SK-N-SH treated with all-trans-retinoic acid at 6 μM for 48 hours (cell line): ENCODE data around the gene MAX.

Source experiments
- ARNTL ChIP-seq: fragments of 450-650 bp; formaldehyde crosslinking; IDR thresholded peaks from 2 replicates; pipeline ENCODE4 v1.5.0; 2020; ENCODE audit warnings: low read depth, mild to moderate bottlenecking, moderate library complexity, borderline replicate concordance
- CREB5 ChIP-seq: fragments of 250-450 bp; sonication (Bioruptor Pico); IDR thresholded peaks from 2 replicates; pipeline ENCODE4 v1.5.1; 2020; ENCODE audit warnings: low read depth, mild to moderate bottlenecking, moderate library complexity
- CSDC2 ChIP-seq: fragments of 250-450 bp; sonication (Bioruptor Pico); IDR thresholded peaks from 2 replicates; pipeline ENCODE4 v1.5.0; 2020; ENCODE audit warnings: mild to moderate bottlenecking, moderate library complexity
- CSRNP3 ChIP-seq: fragments of 250-450 bp; sonication (Bioruptor Pico); IDR thresholded peaks from 2 replicates; pipeline ENCODE4 v1.5.1; 2021; ENCODE audit warnings: mild to moderate bottlenecking, moderate library complexity
- ISL1 ChIP-seq: fragments of 250-450 bp; sonication (Bioruptor Pico); IDR thresholded peaks from 2 replicates; pipeline ENCODE4 v2.1.2; 2022; ENCODE audit warnings: mild to moderate bottlenecking, moderate library complexity
- PATZ1 ChIP-seq: fragments of 250-450 bp; sonication (Bioruptor Pico); IDR thresholded peaks from 2 replicates; pipeline ENCODE4 v1.8.0; 2020; ENCODE audit warnings: mild to moderate bottlenecking, moderate library complexity, borderline replicate concordance
- POU6F1 ChIP-seq: fragments of 250-450 bp; sonication (Bioruptor Pico); IDR thresholded peaks from 2 replicates; pipeline ENCODE4 v1.8.0; 2021; ENCODE audit warnings: low read depth, mild to moderate bottlenecking, moderate library complexity, borderline replicate concordance
- PPARA ChIP-seq: fragments of 250-450 bp; sonication (Bioruptor Pico); IDR thresholded peaks from 2 replicates; pipeline ENCODE4 v1.5.0; 2020; ENCODE audit warnings: mild to moderate bottlenecking, borderline replicate concordance
- RARB ChIP-seq: fragments of 250-450 bp; sonication (Bioruptor Pico); IDR thresholded peaks from 2 replicates; pipeline ENCODE4 v1.8.0; 2021; ENCODE audit warnings: mild to moderate bottlenecking, moderate library complexity
- SNAI2 ChIP-seq: fragments of 250-450 bp; sonication (Bioruptor Pico); IDR thresholded peaks from 2 replicates; pipeline ENCODE4 v1.5.0; 2020; ENCODE audit warnings: mild to moderate bottlenecking, moderate library complexity
- TCF4 ChIP-seq: fragments of 250-450 bp; sonication (Bioruptor Pico); IDR thresholded peaks from 2 replicates; pipeline ENCODE4 v1.8.0; 2021; ENCODE audit warnings: mild to moderate bottlenecking, moderate library complexity, borderline replicate concordance
- TOX ChIP-seq: fragments of 250-450 bp; sonication (Bioruptor Pico); IDR thresholded peaks from 2 replicates; pipeline ENCODE4 v1.8.0; 2021; ENCODE audit warnings: mild to moderate bottlenecking, moderate library complexity, borderline replicate concordance
- ZFP30 ChIP-seq: fragments of 450-650 bp; formaldehyde crosslinking; IDR thresholded peaks from 2 replicates; pipeline ENCODE4 v1.5.0; 2022; ENCODE audit warnings: mild to moderate bottlenecking, moderate library complexity

GRCh38 chr14:65104791-65105190, 2.5 kb upstream of the MAX start:
- TF ChIP-seq TCF4 (CRISPR knock-in tag) = no peak
- TF ChIP-seq PATZ1 = no peak
- no peak for TF ChIP-seq CSDC2 (CRISPR knock-in tag)
- TF ChIP-seq ARNTL (CRISPR knock-in tag) = no peak
- TF ChIP-seq PPARA = no peak
- TF ChIP-seq CREB5 (CRISPR knock-in tag) = no peak
- TF ChIP-seq CSRNP3 (CRISPR knock-in tag) = no peak
- no peak for TF ChIP-seq ZFP30
- TF ChIP-seq RARB (CRISPR knock-in tag) = no peak
- TF ChIP-seq TOX (CRISPR knock-in tag) = no peak
- no peak for TF ChIP-seq SNAI2 (CRISPR knock-in tag)
- no peak for TF ChIP-seq ISL1
- no peak for TF ChIP-seq POU6F1 (CRISPR knock-in tag)
